Retinal pigment epithelial cell (primary cell): ENCODE results near the gene CERS2.

ENCODE experiments used
- DNase-seq: peaks from one replicate; pipeline ENCODE4 v3.0.0-alpha.2; 2010; ENCODE audit warnings: low read depth
- H3K4me3 ChIP-seq: 2 replicates; pipeline ENCODE4 v1.5.1; 2011; ENCODE audit warnings: mild to moderate bottlenecking, low read length, control low read depth, moderate library complexity
- CTCF ChIP-seq: conservative IDR thresholded peaks from 2 replicates; pipeline ENCODE4 v1.5.1; 2011; ENCODE audit warnings: low read depth, low read length, control low read depth, inconsistent platforms

Gene CERS2

GRCh38 chr1:151002611-151003010, 28.0 kb upstream of the CERS2 start:
- DNase-seq: no peak
- H3K4me3 ChIP-seq: no peak overlapping the region
- no peak for TF ChIP-seq CTCF

- TF ChIP-seq CTCF: no peak
- H3K4me3 ChIP-seq: no peak overlapping the region
- DNase-seq: no peak
These were observed 27.4 kb upstream of the CERS2 start for GRCh38 chr1:151002051-151002450.

- H3K4me3 ChIP-seq: no peak overlapping the region
- no peak for DNase-seq
- TF ChIP-seq CTCF: no peak
These were observed 27.0 kb upstream of the CERS2 start for GRCh38 chr1:151001602-151002001.

GRCh38 chr1:151000408-151000807, 25.8 kb upstream of the CERS2 start:
- TF ChIP-seq CTCF: no peak
- DNase-seq: no peak
- no peak overlapping the region for H3K4me3 ChIP-seq

- no peak for DNase-seq
- TF ChIP-seq CTCF: no peak
- no peak overlapping the region for H3K4me3 ChIP-seq
These were observed 25.3 kb upstream of the CERS2 start for GRCh38 chr1:150999926-151000325.

- no peak for TF ChIP-seq CTCF
- peak; percentile 35 for DNase-seq
- H3K4me3 ChIP-seq: no peak overlapping the region
These were observed 24.5 kb upstream of the CERS2 start for GRCh38 chr1:150999051-150999674.

GRCh38 chr1:150997949-150998348, 23.3 kb upstream of the CERS2 start:
- no peak for DNase-seq
- no peak for TF ChIP-seq CTCF

More at GRCh38 chr1:150997949-150998348, 23.3 kb upstream of the CERS2 start:
- no peak overlapping the region for H3K4me3 ChIP-seq
